Neural cell (in vitro differentiated cells): ENCODE data around the gene NECTIN1. TPM values are rescaled to one million over a fixed set of nuclear protein-coding genes. Genes with fewer than 3 reads are reported as not detected.

ENCODE experiments used
- H2AFZ ChIP-seq: fragments of 200-600, 300-800 bp; sonication (generic), shearing (Covaris generic); 2 replicates; pipeline ENCODE4 v1.6.0; 2014; ENCODE audit warnings: low read depth, mild to moderate bottlenecking, antibody characterized with exemption, low read length, moderate library complexity
- H3F3A ChIP-seq: fragments of 200-600 bp; shearing (Covaris generic); 2 replicates; pipeline ENCODE4 v1.6.1; 2016; ENCODE audit warnings: mild to moderate bottlenecking, moderate library complexity, mixed read lengths, antibody characterized with exemption, low read length; ENCODE audit not compliant: insufficient read depth, poor library complexity, severe bottlenecking
- H3K27ac ChIP-seq: fragments of 200-600, 300-800 bp; sonication (generic), shearing (Covaris generic); 2 replicates; pipeline ENCODE4 v1.5.1; 2014; ENCODE audit warnings: mild to moderate bottlenecking, low read length, moderate library complexity
- H3K27me3 ChIP-seq: fragments of 300-800, 200-600 bp; sonication (generic), shearing (Covaris generic); 2 replicates; pipeline ENCODE4 v1.6.0; 2014; ENCODE audit warnings: mild to moderate bottlenecking, low read depth, low read length, moderate library complexity; ENCODE audit not compliant: insufficient read depth
- H3K36me3 ChIP-seq: fragments of 300-800, 200-600 bp; sonication (generic), shearing (Covaris generic); 2 replicates; pipeline ENCODE4 v1.5.1; 2014; ENCODE audit warnings: mild to moderate bottlenecking, antibody characterized with exemption, low read length, moderate library complexity; ENCODE audit not compliant: insufficient read depth
- H3K4me2 ChIP-seq: fragments of 300-800, 200-600 bp; sonication (generic), shearing (Covaris generic); 2 replicates; pipeline ENCODE4 v1.6.0; 2014; ENCODE audit warnings: mild to moderate bottlenecking, low read length
- H3K4me3 ChIP-seq: fragments of 300-800, 200-600 bp; sonication (generic), shearing (Covaris generic); 2 replicates; pipeline ENCODE4 v1.5.1; 2014; ENCODE audit warnings: mild to moderate bottlenecking, low read length, moderate library complexity
- H3K79me2 ChIP-seq: fragments of 200-600 bp; shearing (Covaris generic); replicated peaks from 2 replicates; pipeline ENCODE4 v1.6.0; 2014; ENCODE audit warnings: mild to moderate bottlenecking, low read length, moderate library complexity; ENCODE audit not compliant: insufficient read depth
- H3K9ac ChIP-seq: fragments of 300-800, 200-600 bp; sonication (generic), shearing (Covaris generic); 2 replicates; pipeline ENCODE4 v1.6.1; 2016; ENCODE audit warnings: mild to moderate bottlenecking, low read length, mixed read lengths
- H3K9me2 ChIP-seq: fragments of 200-600 bp; shearing (Covaris generic); 2 replicates; pipeline ENCODE4 v1.6.1; 2016; ENCODE audit warnings: mild to moderate bottlenecking, low read length, mixed read lengths; ENCODE audit not compliant: insufficient read depth
- H3K9me3 ChIP-seq: fragments of 200-600, 300-800 bp; sonication (generic), shearing (Covaris generic); 2 replicates; pipeline ENCODE4 v1.6.1; 2016; ENCODE audit warnings: mild to moderate bottlenecking, mixed run types, low read length, moderate library complexity, mixed read lengths
- H4K20me1 ChIP-seq: fragments of 200-600 bp; shearing (Covaris generic); 2 replicates; pipeline ENCODE4 v1.6.1; 2016; ENCODE audit warnings: mild to moderate bottlenecking, mixed run types; ENCODE audit not compliant: insufficient read depth
- CTCF ChIP-seq: fragments of 450-650 bp; IDR thresholded peaks from 2 replicates; pipeline ENCODE4 v1.5.1; 2014; ENCODE audit warnings: antibody characterized with exemption, mild to moderate bottlenecking, moderate library complexity; ENCODE audit not compliant: poor library complexity, severe bottlenecking
- EP300 ChIP-seq: fragments of 450-650 bp; conservative IDR thresholded peaks from 2 replicates; pipeline ENCODE4 v1.6.1; 2014; ENCODE audit warnings: antibody characterized with exemption, mild to moderate bottlenecking, moderate library complexity; ENCODE audit not compliant: poor library complexity, severe bottlenecking
- EZH2 ChIP-seq: fragments of 200-600, 300-800 bp; shearing (Covaris generic), sonication (generic); IDR thresholded peaks from 2 replicates; pipeline ENCODE4 v1.6.1; 2014; ENCODE audit warnings: antibody characterized with exemption, low read length, borderline replicate concordance, mild to moderate bottlenecking; ENCODE audit not compliant: insufficient read depth, poor library complexity, severe bottlenecking
- MXI1 ChIP-seq: fragments of 450-650 bp; conservative IDR thresholded peaks from 2 replicates; pipeline ENCODE4 v1.6.1; 2014; ENCODE audit warnings: antibody characterized with exemption, mild to moderate bottlenecking; ENCODE audit not compliant: poor library complexity, severe bottlenecking
- POLR2AphosphoS5 ChIP-seq: IDR thresholded peaks from 2 replicates; pipeline ENCODE4 v1.6.1; 2012
- RAD21 ChIP-seq: fragments of 450-650 bp; conservative IDR thresholded peaks from 2 replicates; pipeline ENCODE4 v1.6.1; 2014; ENCODE audit warnings: antibody characterized with exemption, mild to moderate bottlenecking, moderate library complexity
- REST ChIP-seq: IDR thresholded peaks from 2 replicates; pipeline ENCODE4 v1.6.1; 2012; ENCODE audit warnings: borderline replicate concordance
- SMC3 ChIP-seq: fragments of 450-650 bp; conservative IDR thresholded peaks from 2 replicates; pipeline ENCODE4 v1.6.1; 2014; ENCODE audit warnings: antibody characterized with exemption, mild to moderate bottlenecking, moderate library complexity; ENCODE audit not compliant: poor library complexity
- TAF1 ChIP-seq: IDR thresholded peaks from 2 replicates; pipeline ENCODE4 v1.6.1; 2012; ENCODE audit warnings: low read depth
- polyA plus RNA-seq: library from polyadenylated mRNA; depleted of rRNA; stranded (reverse); fragments of >200 nt; gene quantifications from 2 replicates; pipeline ENCODE4 v1.2.3, GENCODE V29; 2014

Gene NECTIN1
- polyA plus RNA-seq, 1 donor from 2014 or later: 5.6 TPM

- Histone ChIP-seq H3K9ac (no peak overlapping the region), H3F3A (no peaks in the 10 kb centered on the region), H3K27me3 (no peaks in the 10 kb centered on the region), H2AFZ (no peak overlapping the region), H3K4me2 (no peak overlapping the region), H3K79me2 (no peaks in the 10 kb centered on the region), H3K4me3 (no peak overlapping the region), H3K9me2 (no peaks in the 10 kb centered on the region), H3K27ac (no peak overlapping the region), H4K20me1 (no peaks in the 10 kb centered on the region), H3K9me3 (no peaks in the 10 kb centered on the region), H3K36me3 (no peaks in the 10 kb centered on the region)
- no peak for TF ChIP-seq REST
- TF ChIP-seq RAD21: no peak
- no peak for TF ChIP-seq SMC3
- TF ChIP-seq TAF1: no peak
- no peak for TF ChIP-seq EP300
- no peak for TF ChIP-seq CTCF
- TF ChIP-seq MXI1: no peak
- TF ChIP-seq POLR2AphosphoS5: no peak
- TF ChIP-seq EZH2: no peak
Measured at GRCh38 chr11:119750056-119750455, 21.1 kb upstream of the NECTIN1 start.

GRCh38 chr11:119749006-119749565 lies 20.1 kb upstream of the NECTIN1 start:
- no peak overlapping the region for H3K4me3 ChIP-seq
- no peaks in the 10 kb centered on the region for H3K9me3 ChIP-seq
- no peaks in the 10 kb centered on the region for H3K79me2 ChIP-seq
- H3K9me2 ChIP-seq: no peaks in the 10 kb centered on the region
- H3K27ac ChIP-seq: no peak overlapping the region
- no peak overlapping the region for H3K9ac ChIP-seq
- no peaks in the 10 kb centered on the region for H3K27me3 ChIP-seq
- H3F3A ChIP-seq: no peaks in the 10 kb centered on the region
- no peaks in the 10 kb centered on the region for H3K36me3 ChIP-seq
- H3K4me2 ChIP-seq: no peak overlapping the region
- TF ChIP-seq SMC3 (no peak), TAF1 (no peak), MXI1 (no peak), REST (no peak), POLR2AphosphoS5 (no peak)
- no peak overlapping the region for H2AFZ ChIP-seq
- H4K20me1 ChIP-seq: no peaks in the 10 kb centered on the region
